HG03045 (cell line): ENCODE measurements around the gene CNTROB.
"Not testable (repeated sequence)": the region's sequence is repeated elsewhere in the genome, so short reads cannot be mapped to it uniquely, and the experiment has no call there.

ENCODE experiments used
- ATAC-seq: cut with Tn5 transposase; IDR thresholded peaks from one replicate; pipeline ENCODE4 v1.9.1; 2021; ENCODE audit warnings: mild to moderate bottlenecking, moderate library complexity; ENCODE audit not compliant: unreplicated experiment

The CNTROB gene

GRCh38 chr17:7944326-7944725, 12.3 kb downstream of the CNTROB start:
- no peak for ATAC-seq

- ATAC-seq: no peak
Measured at GRCh38 chr17:7945651-7946050, 13.6 kb downstream of the CNTROB start.

- ATAC-seq: no peak
Measured at GRCh38 chr17:7946441-7946840, 14.4 kb downstream of the CNTROB start.

- ATAC-seq: no peak
Measured at GRCh38 chr17:7947651-7948050, 15.6 kb downstream of the CNTROB start.

- no peak for ATAC-seq
Measured at GRCh38 chr17:7950578-7950977, 18.6 kb downstream of the CNTROB start.

GRCh38 chr17:7951143-7951792, 19.3 kb downstream of the CNTROB start:
- no peak for ATAC-seq

GRCh38 chr17:7953266-7953665, 21.3 kb downstream of the CNTROB start:
- not testable (repeated sequence) for ATAC-seq

GRCh38 chr17:7955414-7956227, 23.6 kb downstream of the CNTROB start:
- no peak for ATAC-seq

- ATAC-seq: no peak
Measured at GRCh38 chr17:7956228-7956965, 24.4 kb downstream of the CNTROB start.

- ATAC-seq: no peak
Measured at GRCh38 chr17:7959503-7960253, 27.7 kb downstream of the CNTROB start.

GRCh38 chr17:7961421-7961820, 29.4 kb downstream of the CNTROB start:
- no peak for ATAC-seq

- no peak for ATAC-seq
Measured at GRCh38 chr17:7967751-7968150, 35.7 kb downstream of the CNTROB start.

GRCh38 chr17:7969433-7969832, 37.4 kb downstream of the CNTROB start:
- no peak for ATAC-seq

GRCh38 chr17:7971651-7972050, 39.6 kb downstream of the CNTROB start:
- no peak for ATAC-seq

- ATAC-seq: no peak
Measured at GRCh38 chr17:7972131-7972785, 40.3 kb downstream of the CNTROB start.

- ATAC-seq: no peak
Measured at GRCh38 chr17:7974638-7975131, 42.7 kb downstream of the CNTROB start.

- ATAC-seq: no peak
Measured at GRCh38 chr17:7977039-7977438, 45.0 kb downstream of the CNTROB start.

GRCh38 chr17:7977805-7978204, 45.8 kb downstream of the CNTROB start:
- no peak for ATAC-seq

GRCh38 chr17:7982173-7982572, 50.2 kb downstream of the CNTROB start:
- ATAC-seq: no peak

- ATAC-seq: no peak
Measured at GRCh38 chr17:7982666-7983065, 50.7 kb downstream of the CNTROB start.
